GM23248 (cell line): ENCODE results near the gene NOXA1. TPM values are rescaled to one million over a fixed set of nuclear protein-coding genes. Genes with fewer than 3 reads are reported as not detected.

Source experiments
- DNase-seq: peaks from one replicate; pipeline ENCODE4 v3.0.0-alpha.2; 2015
- H2AFZ ChIP-seq: fragments of 200-600 bp; sonication (generic); 2 replicates; pipeline ENCODE4 v1.6.1; 2016; ENCODE audit warnings: antibody characterized with exemption
- H3F3A ChIP-seq: fragments of 200-600 bp; sonication (generic); 2 replicates; pipeline ENCODE4 v1.6.1; 2016; ENCODE audit warnings: mild to moderate bottlenecking, antibody characterized with exemption, mixed run types; ENCODE audit not compliant: insufficient read depth
- H3K27ac ChIP-seq: fragments of 200-600 bp; sonication (generic); 2 replicates; pipeline ENCODE4 v1.5.1; 2016; ENCODE audit warnings: mild to moderate bottlenecking
- H3K27me3 ChIP-seq: fragments of 200-600 bp; sonication (generic); replicated peaks from 2 replicates; pipeline ENCODE4 v1.6.1; 2016; ENCODE audit warnings: mild to moderate bottlenecking; ENCODE audit not compliant: insufficient read depth
- H3K36me3 ChIP-seq: fragments of 200-600 bp; sonication (generic); 2 replicates; pipeline ENCODE4 v1.6.1; 2016; ENCODE audit warnings: low read depth, mild to moderate bottlenecking
- H3K4me1 ChIP-seq: fragments of 200-600 bp; sonication (generic); 2 replicates; pipeline ENCODE4 v1.6.1; 2016; ENCODE audit warnings: mild to moderate bottlenecking; ENCODE audit not compliant: insufficient read depth
- H3K4me2 ChIP-seq: fragments of 200-600 bp; sonication (generic); one replicate; pipeline ENCODE4 v1.6.1; 2016; ENCODE audit warnings: mild to moderate bottlenecking; ENCODE audit not compliant: unreplicated experiment
- H3K4me3 ChIP-seq: fragments of 200-600 bp; sonication (generic); 2 replicates; pipeline ENCODE4 v1.5.1; 2016; ENCODE audit warnings: mild to moderate bottlenecking
- H3K79me2 ChIP-seq: fragments of 200-600 bp; sonication (generic); 2 replicates; pipeline ENCODE4 v1.6.1; 2016; ENCODE audit warnings: mild to moderate bottlenecking; ENCODE audit not compliant: insufficient read depth
- H3K9ac ChIP-seq: fragments of 200-600 bp; sonication (generic); 2 replicates; pipeline ENCODE4 v1.6.1; 2016; ENCODE audit warnings: mild to moderate bottlenecking
- H3K9me2 ChIP-seq: fragments of 200-600 bp; sonication (generic); 2 replicates; pipeline ENCODE4 v1.6.1; 2016; ENCODE audit warnings: mixed run types, mild to moderate bottlenecking, moderate library complexity; ENCODE audit not compliant: insufficient read depth
- H3K9me3 ChIP-seq: fragments of 200-600 bp; sonication (generic); one replicate; pipeline ENCODE4 v1.6.1; 2017; ENCODE audit warnings: low read depth
- H4K20me1 ChIP-seq: fragments of 200-600 bp; sonication (generic); 2 replicates; pipeline ENCODE4 v1.6.0; 2016; ENCODE audit not compliant: insufficient read depth
- EZH2 ChIP-seq: fragments of 200-600 bp; sonication (generic); IDR thresholded peaks from 2 replicates; pipeline ENCODE4 v1.6.1; 2018; ENCODE audit warnings: antibody characterized with exemption, mild to moderate bottlenecking; ENCODE audit not compliant: insufficient read depth, poor library complexity, severe bottlenecking
- EZH2phosphoT487 ChIP-seq: fragments of 200-600 bp; sonication (generic); IDR thresholded peaks from 2 replicates; pipeline ENCODE4 v1.6.1; 2018; ENCODE audit warnings: antibody characterized with exemption, moderate library complexity, mild to moderate bottlenecking, low read depth; ENCODE audit not compliant: insufficient read depth
- WGBS, 2 experiments: methylation state at CpG; one replicate each; pipeline ENCODE4 v1.1.6; 2015 to 2017; ENCODE audit warnings: low lambda C conversion rate in 2 of 2, low coverage in 1 of 2; ENCODE audit errors: missing lambda C conversion rate in 2 of 2; 5-methylcytosine and 5-hydroxymethylcytosine counted together
- in situ Hi-C: fragments of 300-500 bp; cut with MboI; formaldehyde crosslinking; loops from 2 replicates; pipeline ENCODE4 v1.15.0; 2020
- polyA plus RNA-seq: library from polyadenylated mRNA; unstranded; fragments of >200 nt; fragmentation: Nextera tagmentation; extraction: Ambion mirVana; gene quantifications from 2 replicates; pipeline ENCODE4 v1.2.1, GENCODE V29; 2016
- total RNA-seq: library from RNA; depleted of rRNA; stranded (reverse); fragments of >200 nt; shearing (Covaris generic); gene quantifications from 2 replicates; pipeline ENCODE4 v1.2.3, GENCODE V29; 2014

Gene NOXA1
- total and polyA plus RNA-seq, 2 experiments from 2014 or later, result 0.32 to 0.39 TPM

- TF ChIP-seq EZH2 (no peak), EZH2phosphoT487 (no peak)
- Histone ChIP-seq H3K79me2 (no peaks in the 10 kb centered on the region), H2AFZ (no peak overlapping the region), H3K9me2 (no peaks in the 10 kb centered on the region), H3F3A (peaks cover 8% of the 10 kb centered on the region; the same call in 1 of the 2 replicates), H3K4me3 (no peak overlapping the region), H3K36me3 (no peaks in the 10 kb centered on the region), H3K4me2 (no peak overlapping the region), H3K27ac (no peak overlapping the region), H4K20me1 (no peaks in the 10 kb centered on the region), H3K27me3 (no peaks in the 10 kb centered on the region), H3K9me3 (no peaks in the 10 kb centered on the region), H3K4me1 (no peaks in the 10 kb centered on the region), H3K9ac (no peak overlapping the region)
- 83 to 90% methylated on average over 7 of the region's 7 CpGs for WGBS, 2 experiments
- in situ Hi-C loops, result no loop called here
- DNase-seq, result no peak
Measured at GRCh38 chr9:137470785-137471184, 47.6 kb downstream of the NOXA1 start.

GRCh38 chr9:137474271-137474670, 51.1 kb downstream of the NOXA1 start:
- DNase-seq, result no peak
- 83 to 84% methylated on average over 18 of the region's 18 CpGs for WGBS, 2 experiments
- no peaks in the 10 kb centered on the region for H4K20me1 ChIP-seq
- TF ChIP-seq EZH2phosphoT487, result no peak
- TF ChIP-seq EZH2, result no peak
- no peaks in the 10 kb centered on the region for H3K79me2 ChIP-seq
- H3K9me3 ChIP-seq, result no peaks in the 10 kb centered on the region
- H3K9me2 ChIP-seq, result no peaks in the 10 kb centered on the region
- no peaks in the 10 kb centered on the region for H3K4me1 ChIP-seq
- no peak overlapping the region for H3K4me2 ChIP-seq
- no peaks in the 10 kb centered on the region for H3K36me3 ChIP-seq
- H3K4me3 ChIP-seq, result no peak overlapping the region
- in situ Hi-C loops, result no loop called here
- H3F3A ChIP-seq, result peaks cover 3% of the 10 kb centered on the region; the same call in 1 of the 2 replicates
- H2AFZ ChIP-seq, result no peak overlapping the region
- H3K27ac ChIP-seq, result no peak overlapping the region
- no peak overlapping the region for H3K9ac ChIP-seq
- H3K27me3 ChIP-seq, result no peaks in the 10 kb centered on the region

- no peaks in the 10 kb centered on the region for H4K20me1 ChIP-seq
- no peaks in the 10 kb centered on the region for H3K27me3 ChIP-seq
- 49 to 52% methylated on average over 3 of the region's 3 CpGs for WGBS, 2 experiments
- H3K79me2 ChIP-seq, result no peaks in the 10 kb centered on the region
- no peak overlapping the region for H3K9ac ChIP-seq
- no peaks in the 10 kb centered on the region for H3F3A ChIP-seq
- H3K4me2 ChIP-seq, result no peak overlapping the region
- no peak for DNase-seq
- H3K4me1 ChIP-seq, result no peaks in the 10 kb centered on the region
- H3K9me2 ChIP-seq, result no peaks in the 10 kb centered on the region
- no peak for TF ChIP-seq EZH2
- TF ChIP-seq EZH2phosphoT487, result no peak
- no peaks in the 10 kb centered on the region for H3K9me3 ChIP-seq
- in situ Hi-C loops, result no loop called here
- H3K36me3 ChIP-seq, result no peaks in the 10 kb centered on the region
- no peak overlapping the region for H3K27ac ChIP-seq
- no peak overlapping the region for H2AFZ ChIP-seq
- no peak overlapping the region for H3K4me3 ChIP-seq
Measured at GRCh38 chr9:137475666-137476065, 52.5 kb downstream of the NOXA1 start.

- Histone ChIP-seq H3K9me2 (no peaks in the 10 kb centered on the region), H3K4me3 (no peak overlapping the region), H4K20me1 (no peaks in the 10 kb centered on the region), H2AFZ (no peak overlapping the region), H3K4me2 (no peak overlapping the region), H3K9me3 (no peaks in the 10 kb centered on the region), H3K9ac (no peak overlapping the region), H3K79me2 (no peaks in the 10 kb centered on the region), H3K4me1 (no peaks in the 10 kb centered on the region), H3K36me3 (no peaks in the 10 kb centered on the region), H3K27me3 (no peaks in the 10 kb centered on the region), H3F3A (no peaks in the 10 kb centered on the region), H3K27ac (no peak overlapping the region)
- no peak for DNase-seq
- in situ Hi-C loops, result no loop called here
- 67 to 77% methylated on average over 10 to 11 of the region's 11 CpGs for WGBS, 2 experiments
- TF ChIP-seq EZH2phosphoT487 (no peak), EZH2 (no peak)
Measured at GRCh38 chr9:137476856-137477255, 53.7 kb downstream of the NOXA1 start.
